Esophagus squamous epithelium (tissue), 4 donors: ENCODE data around the gene YWHAH.

ENCODE experiments used
- CTCF ChIP-seq, 6 experiments: fragments of 450-650 bp in 4 of 6; fragments of 200-600 bp in 2 of 6; sonication (generic) in 2 of 6; IDR thresholded peaks; one replicate each; pipeline ENCODE4 v1.5.1; 2016 to 2019; ENCODE audit warnings: antibody characterized with exemption in 6 of 6, mild to moderate bottlenecking in 4 of 6, moderate library complexity in 4 of 6
- POLR2A ChIP-seq, 4 donors: fragments of 450-650 bp; IDR thresholded peaks; one replicate each; pipeline ENCODE4 v1.6.1; 2017; ENCODE audit warnings: antibody characterized with exemption in 4 of 4, mild to moderate bottlenecking in 4 of 4, moderate library complexity in 3 of 4

- TF ChIP-seq POLR2A (IDR thresholded peaks at IDR 0.05) (no peak), CTCF (IDR thresholded peaks at IDR 0.05) (no peak)
Measured at GRCh38 chr22:32000181-32000580, 55.8 kb downstream of the YWHAH start.
